PC-9 (cell line): ENCODE results near the gene VPS39. TPM values are rescaled to one million over a fixed set of nuclear protein-coding genes. Genes with fewer than 3 reads are reported as not detected.

Experiments used
- BruUV-seq: library from RNA; stranded (reverse); fragments of 400-500 nt; replicated peaks from 2 replicates; lab custom pipeline; 2021; lab: Mats Ljungman, UMichigan
- CTCF ChIA-PET: fragments of 300-600 bp; sonication (Branson Sonifier 250); formaldehyde crosslinking; loops from one replicate; lab custom pipeline; 2022; ENCODE audit warnings: antibody characterized with exemption; lab: Charles Lee
- POLR2A ChIA-PET: fragments of 300-600 bp; sonication (Branson Sonifier 250); formaldehyde crosslinking; loops from one replicate; lab custom pipeline; 2022; ENCODE audit warnings: antibody characterized with exemption; ENCODE audit not compliant: unreplicated experiment; lab: Charles Lee
- DNase-seq, 2 experiments: peaks; one replicate each; pipeline versions ENCODE4 v3.0.0 to v3.0.0-alpha.2; 2015 to 2022; ENCODE audit warnings: mixed read lengths in 1 of 2
- H2AFZ ChIP-seq: fragments of 200-600 bp; sonication (generic); 2 replicates; pipeline ENCODE4 v1.8.1; 2017; ENCODE audit warnings: antibody characterized with exemption
- H3F3A ChIP-seq: fragments of 200-600 bp; sonication (generic); 2 replicates; pipeline ENCODE4 v1.8.1; 2017; ENCODE audit warnings: antibody characterized with exemption, mild to moderate bottlenecking, low read depth; ENCODE audit not compliant: insufficient read depth
- H3K27ac ChIP-seq: fragments of 200-600 bp; sonication (generic); 2 replicates; pipeline ENCODE4 v1.6.1; 2016; ENCODE audit warnings: mixed run types
- H3K27me3 ChIP-seq: fragments of 200-600 bp; sonication (generic); 2 replicates; pipeline ENCODE4 v1.6.1; 2016; ENCODE audit warnings: low read depth, mixed run types; ENCODE audit not compliant: insufficient read depth
- H3K36me3 ChIP-seq: fragments of 200-600 bp; sonication (generic); 2 replicates; pipeline ENCODE4 v1.6.1; 2016; ENCODE audit warnings: low read depth, mixed run types
- H3K4me1 ChIP-seq: fragments of 200-600 bp; sonication (generic); replicated peaks from 2 replicates; pipeline ENCODE4 v1.6.1; 2016; ENCODE audit warnings: mixed run types; ENCODE audit not compliant: insufficient read depth
- H3K4me2 ChIP-seq: fragments of 200-600 bp; sonication (generic); 2 replicates; pipeline ENCODE4 v1.6.1; 2017; ENCODE audit warnings: mixed run types
- H3K4me3 ChIP-seq: fragments of 200-600 bp; sonication (generic); 2 replicates; pipeline ENCODE4 v1.6.1; 2016; ENCODE audit warnings: mixed run types
- H3K79me2 ChIP-seq: fragments of 200-600 bp; sonication (generic); 2 replicates; pipeline ENCODE4 v1.6.1; 2017; ENCODE audit warnings: low read depth, mixed run types
- H3K9me2 ChIP-seq: fragments of 200-600 bp; sonication (generic); 2 replicates; pipeline ENCODE4 v1.8.1; 2017; ENCODE audit warnings: mild to moderate bottlenecking; ENCODE audit not compliant: insufficient read depth
- H3K9me3 ChIP-seq: fragments of 200-600 bp; sonication (generic); 2 replicates; pipeline ENCODE4 v1.8.1; 2016; ENCODE audit warnings: low read depth; ENCODE audit not compliant: insufficient read depth
- H4K20me1 ChIP-seq: fragments of 200-600 bp; sonication (generic); 2 replicates; pipeline ENCODE4 v1.8.1; 2017; ENCODE audit not compliant: insufficient read depth
- CTCF ChIP-seq: fragments of 200-600 bp; sonication (generic); conservative IDR thresholded peaks from 2 replicates; pipeline ENCODE4 v1.6.1; 2017; ENCODE audit warnings: mixed run types, antibody characterized with exemption, mild to moderate bottlenecking, moderate library complexity
- EZH2 ChIP-seq: fragments of 200-600 bp; sonication (generic); IDR thresholded peaks from 2 replicates; pipeline ENCODE4 v1.8.0; 2017; ENCODE audit warnings: antibody characterized with exemption, low read depth
- intact Hi-C: fragments of 100-400 bp; cut with micrococcal nuclease; formaldehyde crosslinking; loops from one replicate; pipeline ENCODE4 v1.10.0; 2022; ENCODE audit not compliant: unreplicated experiment
- total RNA-seq: library from RNA; stranded (reverse); gene quantifications from 2 replicates; pipeline ENCODE4 v1.2.3, GENCODE V29; 2021

The VPS39 gene
- total RNA-seq, 1 experiment from 2014 or later: 57.6 TPM

GRCh38 chr15:42217568-42217967, 9.5 kb upstream of the VPS39 start:
- intact Hi-C loops: no loop called here
- Histone ChIP-seq H3K4me2 (no peak overlapping the region), H3K27me3 (no peaks in the 10 kb centered on the region), H3K4me1 (no peaks in the 10 kb centered on the region), H3K27ac (no peak overlapping the region), H3K79me2 (no peaks in the 10 kb centered on the region), H3K4me3 (no peak overlapping the region), H3K36me3 (0 out of 2 replicates have a peak, but pooled peaks cover 4% of the 10 kb centered on the region), H2AFZ (no peak overlapping the region), H3F3A (no peaks in the 10 kb centered on the region), H3K9me2 (no peaks in the 10 kb centered on the region), H3K9me3 (no peaks in the 10 kb centered on the region), H4K20me1 (no peaks in the 10 kb centered on the region)
- ChIA-PET POLR2A (no interaction called here), CTCF (no interaction called here)
- BruUV-seq: no TSS peak
- DNase-seq: no peak
- TF ChIP-seq EZH2: no peak
- no peak for TF ChIP-seq CTCF

GRCh38 chr15:42215913-42216829, 8.1 kb upstream of the VPS39 start:
- no peak overlapping the region for H3K27ac ChIP-seq
- BruUV-seq: no TSS peak
- H4K20me1 ChIP-seq: no peaks in the 10 kb centered on the region
- no peaks in the 10 kb centered on the region for H3K9me2 ChIP-seq
- CTCF ChIA-PET: no interaction called here
- no peaks in the 10 kb centered on the region for H3K9me3 ChIP-seq
- H3K4me1 ChIP-seq: no peaks in the 10 kb centered on the region
- H3F3A ChIP-seq: no peaks in the 10 kb centered on the region
- DNase-seq: no peak
- POLR2A ChIA-PET: no interaction called here
- H3K79me2 ChIP-seq: no peaks in the 10 kb centered on the region
- H3K27me3 ChIP-seq: no peaks in the 10 kb centered on the region
- intact Hi-C loops: no loop called here
- H3K4me3 ChIP-seq: no peak overlapping the region
- H3K36me3 ChIP-seq: 0 out of 2 replicates have a peak, but pooled peaks cover 8% of the 10 kb centered on the region
- no peak overlapping the region for H2AFZ ChIP-seq
- no peak overlapping the region for H3K4me2 ChIP-seq
- TF ChIP-seq EZH2: no peak
- TF ChIP-seq CTCF: no peak

GRCh38 chr15:42214600-42214999, 6.5 kb upstream of the VPS39 start:
- no peak overlapping the region for H2AFZ ChIP-seq
- intact Hi-C loops: no loop called here
- CTCF ChIA-PET: no interaction called here
- no peaks in the 10 kb centered on the region for H4K20me1 ChIP-seq
- POLR2A ChIA-PET: no interaction called here
- TF ChIP-seq CTCF (no peak), EZH2 (no peak)
- BruUV-seq: no TSS peak
- no peaks in the 10 kb centered on the region for H3K9me2 ChIP-seq
- no peak overlapping the region for H3K27ac ChIP-seq
- H3K27me3 ChIP-seq: no peaks in the 10 kb centered on the region
- H3K9me3 ChIP-seq: no peaks in the 10 kb centered on the region
- no peaks in the 10 kb centered on the region for H3K4me1 ChIP-seq
- 0 out of 2 replicates have a peak, but pooled peaks cover 8% of the 10 kb centered on the region for H3K36me3 ChIP-seq
- H3K79me2 ChIP-seq: no peaks in the 10 kb centered on the region
- no peak overlapping the region for H3K4me3 ChIP-seq
- no peaks in the 10 kb centered on the region for H3F3A ChIP-seq
- no peak overlapping the region for H3K4me2 ChIP-seq
- no peak for DNase-seq
